GM23248 (cell line): ENCODE data around the gene LMBR1L. TPM values are rescaled to one million over a fixed set of nuclear protein-coding genes. Genes with fewer than 3 reads are reported as not detected.
"Not testable (repeated sequence)": the region's sequence is repeated elsewhere in the genome, so short reads cannot be mapped to it uniquely, and the experiment has no call there.

Experiments used
- DNase-seq: peaks from one replicate; pipeline ENCODE4 v3.0.0-alpha.2; 2015
- H2AFZ ChIP-seq: fragments of 200-600 bp; sonication (generic); 2 replicates; pipeline ENCODE4 v1.6.1; 2016; ENCODE audit warnings: antibody characterized with exemption
- H3F3A ChIP-seq: fragments of 200-600 bp; sonication (generic); 2 replicates; pipeline ENCODE4 v1.6.1; 2016; ENCODE audit warnings: mild to moderate bottlenecking, antibody characterized with exemption, mixed run types; ENCODE audit not compliant: insufficient read depth
- H3K27ac ChIP-seq: fragments of 200-600 bp; sonication (generic); 2 replicates; pipeline ENCODE4 v1.5.1; 2016; ENCODE audit warnings: mild to moderate bottlenecking
- H3K27me3 ChIP-seq: fragments of 200-600 bp; sonication (generic); replicated peaks from 2 replicates; pipeline ENCODE4 v1.6.1; 2016; ENCODE audit warnings: mild to moderate bottlenecking; ENCODE audit not compliant: insufficient read depth
- H3K36me3 ChIP-seq: fragments of 200-600 bp; sonication (generic); 2 replicates; pipeline ENCODE4 v1.6.1; 2016; ENCODE audit warnings: low read depth, mild to moderate bottlenecking
- H3K4me1 ChIP-seq: fragments of 200-600 bp; sonication (generic); 2 replicates; pipeline ENCODE4 v1.6.1; 2016; ENCODE audit warnings: mild to moderate bottlenecking; ENCODE audit not compliant: insufficient read depth
- H3K4me2 ChIP-seq: fragments of 200-600 bp; sonication (generic); one replicate; pipeline ENCODE4 v1.6.1; 2016; ENCODE audit warnings: mild to moderate bottlenecking; ENCODE audit not compliant: unreplicated experiment
- H3K4me3 ChIP-seq: fragments of 200-600 bp; sonication (generic); 2 replicates; pipeline ENCODE4 v1.5.1; 2016; ENCODE audit warnings: mild to moderate bottlenecking
- H3K79me2 ChIP-seq: fragments of 200-600 bp; sonication (generic); 2 replicates; pipeline ENCODE4 v1.6.1; 2016; ENCODE audit warnings: mild to moderate bottlenecking; ENCODE audit not compliant: insufficient read depth
- H3K9ac ChIP-seq: fragments of 200-600 bp; sonication (generic); 2 replicates; pipeline ENCODE4 v1.6.1; 2016; ENCODE audit warnings: mild to moderate bottlenecking
- H3K9me2 ChIP-seq: fragments of 200-600 bp; sonication (generic); 2 replicates; pipeline ENCODE4 v1.6.1; 2016; ENCODE audit warnings: mixed run types, mild to moderate bottlenecking, moderate library complexity; ENCODE audit not compliant: insufficient read depth
- H3K9me3 ChIP-seq: fragments of 200-600 bp; sonication (generic); one replicate; pipeline ENCODE4 v1.6.1; 2017; ENCODE audit warnings: low read depth
- H4K20me1 ChIP-seq: fragments of 200-600 bp; sonication (generic); 2 replicates; pipeline ENCODE4 v1.6.0; 2016; ENCODE audit not compliant: insufficient read depth
- EZH2 ChIP-seq: fragments of 200-600 bp; sonication (generic); IDR thresholded peaks from 2 replicates; pipeline ENCODE4 v1.6.1; 2018; ENCODE audit warnings: antibody characterized with exemption, mild to moderate bottlenecking; ENCODE audit not compliant: insufficient read depth, poor library complexity, severe bottlenecking
- EZH2phosphoT487 ChIP-seq: fragments of 200-600 bp; sonication (generic); IDR thresholded peaks from 2 replicates; pipeline ENCODE4 v1.6.1; 2018; ENCODE audit warnings: antibody characterized with exemption, moderate library complexity, mild to moderate bottlenecking, low read depth; ENCODE audit not compliant: insufficient read depth
- WGBS, 2 experiments: methylation state at CpG; one replicate each; pipeline ENCODE4 v1.1.6; 2015 to 2017; ENCODE audit warnings: low lambda C conversion rate in 2 of 2, low coverage in 1 of 2; ENCODE audit errors: missing lambda C conversion rate in 2 of 2; 5-methylcytosine and 5-hydroxymethylcytosine counted together
- in situ Hi-C: fragments of 300-500 bp; cut with MboI; formaldehyde crosslinking; loops from 2 replicates; pipeline ENCODE4 v1.15.0; 2020
- polyA plus RNA-seq: library from polyadenylated mRNA; unstranded; fragments of >200 nt; fragmentation: Nextera tagmentation; extraction: Ambion mirVana; gene quantifications from 2 replicates; pipeline ENCODE4 v1.2.1, GENCODE V29; 2016
- total RNA-seq: library from RNA; depleted of rRNA; stranded (reverse); fragments of >200 nt; shearing (Covaris generic); gene quantifications from 2 replicates; pipeline ENCODE4 v1.2.3, GENCODE V29; 2014

Gene LMBR1L
- total and polyA plus RNA-seq, 2 experiments from 2014 or later: 31.6 to 62.9 TPM

- H3F3A ChIP-seq: peaks cover 57% of the 10 kb centered on the region
- H3K9me3 ChIP-seq: no peaks in the 10 kb centered on the region
- in situ Hi-C loops: no loop called here
- H4K20me1 ChIP-seq: peaks cover 12% of the 10 kb centered on the region; the same call in 1 of the 2 replicates
- peaks cover 58% of the 10 kb centered on the region for H3K79me2 ChIP-seq
- TF ChIP-seq EZH2phosphoT487: no peak
- TF ChIP-seq EZH2: no peak
- H3K36me3 ChIP-seq: peaks cover 27% of the 10 kb centered on the region
- WGBS, 2 experiments: 0 to 1% methylated on average over 66 of the region's 66 CpGs
- H3K4me2 ChIP-seq: peak overlapping the region; percentile 98
- no peaks in the 10 kb centered on the region for H3K27me3 ChIP-seq
- peak overlapping the region; percentile 99 for H3K27ac ChIP-seq
- no peaks in the 10 kb centered on the region for H3K9me2 ChIP-seq
- H3K4me3 ChIP-seq: peak overlapping the region; percentile 91
- peak; percentile 98 for DNase-seq
- H3K4me1 ChIP-seq: peaks cover 24% of the 10 kb centered on the region
- H3K9ac ChIP-seq: peak overlapping the region; percentile 98
- no peak overlapping the region for H2AFZ ChIP-seq
These were observed 19.8 kb upstream of the LMBR1L start for GRCh38 chr12:49130151-49131050.

DNA sequence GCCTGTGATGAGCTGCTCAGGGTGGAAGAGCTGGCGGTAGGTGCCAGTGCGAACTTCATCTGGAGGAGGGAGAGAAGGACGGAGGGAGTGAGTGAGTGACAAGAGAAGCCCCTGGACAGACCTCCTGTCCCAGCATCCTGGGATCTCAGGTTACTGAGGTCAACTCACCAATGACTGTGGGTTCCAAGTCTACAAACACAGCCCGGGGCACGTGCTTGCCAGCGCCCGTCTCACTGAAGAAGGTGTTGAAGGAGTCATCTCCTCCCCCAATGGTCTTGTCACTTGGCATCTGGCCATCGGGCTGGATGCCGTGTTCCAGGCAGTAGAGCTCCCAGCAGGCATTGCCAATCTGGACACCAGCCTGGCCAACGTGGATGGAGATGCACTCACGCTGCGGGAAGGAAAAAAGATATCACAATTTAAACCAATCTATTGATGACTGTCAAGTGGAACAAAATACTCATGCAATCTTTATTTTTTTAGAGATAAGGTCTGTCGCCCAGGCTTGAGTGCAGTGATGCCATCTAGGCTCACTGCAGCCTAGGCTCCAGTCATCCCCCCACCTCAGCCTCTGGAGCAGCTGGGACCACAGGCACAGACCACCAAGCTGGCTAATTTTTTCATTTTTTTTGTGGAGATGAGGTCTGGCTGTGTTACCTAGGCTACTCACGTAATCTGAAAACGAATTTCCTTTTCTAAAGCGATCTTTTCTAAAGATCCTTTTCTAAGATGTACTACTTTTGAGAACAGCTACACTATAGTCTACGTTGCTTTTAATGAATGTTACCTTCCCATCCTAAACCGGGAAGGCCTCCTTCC, 18.9 kb upstream of the LMBR1L start:
- in situ Hi-C loops: no loop called here
- peak overlapping the region; percentile 98 for H3K4me2 ChIP-seq
- DNase-seq: peak; percentile 35
- H3K9ac ChIP-seq: peak overlapping the region; percentile 98
- H3K4me3 ChIP-seq: peak overlapping the region; percentile 91
- peaks cover 55% of the 10 kb centered on the region for H3K79me2 ChIP-seq
- 38 to 41% methylated on average over 18 of the region's 18 CpGs for WGBS, 2 experiments
- H3K4me1 ChIP-seq: peaks cover 24% of the 10 kb centered on the region
- peaks cover 57% of the 10 kb centered on the region for H3F3A ChIP-seq
- peaks cover 27% of the 10 kb centered on the region for H3K36me3 ChIP-seq
- peaks cover 12% of the 10 kb centered on the region; the same call in 1 of the 2 replicates for H4K20me1 ChIP-seq
- H3K9me2 ChIP-seq: no peaks in the 10 kb centered on the region
- no peaks in the 10 kb centered on the region for H3K9me3 ChIP-seq
- peak overlapping the region; percentile 99 for H3K27ac ChIP-seq
- TF ChIP-seq EZH2phosphoT487: no peak
- TF ChIP-seq EZH2: no peak
- H2AFZ ChIP-seq: no peak overlapping the region
- H3K27me3 ChIP-seq: no peaks in the 10 kb centered on the region

DNA sequence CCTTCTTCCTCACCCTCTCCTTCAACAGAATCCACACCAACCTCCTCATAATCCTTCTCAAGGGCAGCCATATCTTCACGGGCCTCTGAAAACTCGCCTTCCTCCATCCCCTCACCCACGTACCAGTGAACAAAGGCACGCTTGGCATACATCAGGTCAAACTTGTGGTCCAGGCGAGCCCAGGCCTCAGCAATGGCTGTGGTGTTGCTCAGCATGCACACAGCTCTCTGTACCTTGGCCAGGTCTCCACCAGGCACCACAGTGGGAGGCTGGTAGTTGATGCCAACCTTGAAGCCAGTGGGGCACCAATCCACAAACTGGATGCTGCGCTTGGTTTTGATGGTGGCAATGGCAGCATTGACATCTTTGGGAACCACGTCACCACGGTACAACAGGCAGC, 17.3 kb upstream of the LMBR1L start:
- H3K27me3 ChIP-seq, H2AFZ ChIP-seq, H3K9ac ChIP-seq, H3K27ac ChIP-seq, DNase-seq, H3K9me2 ChIP-seq, H3K4me3 ChIP-seq, in situ Hi-C loops, H3K9me3 ChIP-seq, H3K4me2 ChIP-seq: not testable (repeated sequence)
- Histone ChIP-seq H3K4me1 (peaks cover 17% of the 10 kb centered on the region; the same call in 1 of the 2 replicates), H4K20me1 (peaks cover 12% of the 10 kb centered on the region; the same call in 1 of the 2 replicates), H3F3A (peaks cover 56% of the 10 kb centered on the region), H3K79me2 (peaks cover 39% of the 10 kb centered on the region), H3K36me3 (peaks cover 27% of the 10 kb centered on the region)
- 90 to 97% methylated on average over 8 of the region's 8 CpGs for WGBS, 2 experiments
